H1 (cell line): ENCODE results near the gene NELL1. TPM values are rescaled to one million over a fixed set of nuclear protein-coding genes. Genes with fewer than 3 reads are reported as not detected.

Experiments used
- CTCF ChIA-PET: fragments of 300-600 bp; sonication (Branson Sonifier 250); formaldehyde crosslinking; loops from one replicate; lab custom pipeline; 2021; ENCODE audit not compliant: partially characterized antibody; lab: Charles Lee
- POLR2A ChIA-PET: fragments of 300-600 bp; sonication (Branson Sonifier 250); formaldehyde crosslinking; loops from one replicate; lab custom pipeline; 2021; ENCODE audit warnings: inconsistent platforms; ENCODE audit not compliant: partially characterized antibody; lab: Charles Lee
- DNase-seq, 2 experiments: peaks; one replicate each; pipeline versions ENCODE4 v3.0.0 to v3.0.0-alpha.2; 2010 to 2022; ENCODE audit warnings: low spot score in 2 of 2, low read depth in 1 of 2, mixed read lengths in 1 of 2
- FAIRE-seq: peaks from 2 replicates; lab custom pipeline; 2011; peaks lifted over from hg19 to GRCh38; lab: Jason Lieb, UNC
- H2AFZ ChIP-seq: 2 replicates; pipeline ENCODE4 v1.8.1; 2012; ENCODE audit warnings: low read length, inconsistent platforms
- H2AK5ac ChIP-seq: 2 replicates; pipeline ENCODE4 v1.6.1; 2013; ENCODE audit warnings: low read depth, low read length
- H2BK120ac ChIP-seq: replicated peaks from 2 replicates; pipeline ENCODE3; 2013; ENCODE audit warnings: low read depth, low read length, inconsistent platforms
- H2BK12ac ChIP-seq: 2 replicates; pipeline ENCODE4 v1.6.1; 2013; ENCODE audit warnings: low read depth, low read length
- H2BK15ac ChIP-seq: 2 replicates; pipeline ENCODE4 v1.6.1; 2013; ENCODE audit warnings: low read length
- H2BK20ac ChIP-seq: 2 replicates; pipeline ENCODE4 v1.6.1; 2013; ENCODE audit warnings: low read length
- H2BK5ac ChIP-seq: 2 replicates; pipeline ENCODE4 v1.6.1; 2013; ENCODE audit warnings: low read depth, low read length
- H3K14ac ChIP-seq: 2 replicates; pipeline ENCODE4 v1.6.1; 2013; ENCODE audit warnings: inconsistent platforms; ENCODE audit not compliant: insufficient read length
- H3K18ac ChIP-seq: 2 replicates; pipeline ENCODE4 v1.6.1; 2013; ENCODE audit warnings: low read length; ENCODE audit errors: extremely low read depth
- H3K23ac ChIP-seq: 2 replicates; pipeline ENCODE4 v1.6.1; 2013; ENCODE audit warnings: inconsistent platforms; ENCODE audit not compliant: insufficient read length
- H3K23me2 ChIP-seq: 2 replicates; pipeline ENCODE4 v1.6.1; 2013; ENCODE audit warnings: low read depth, low read length
- H3K27ac ChIP-seq: 2 replicates; pipeline ENCODE4 v1.6.1; 2011; ENCODE audit warnings: low read depth, low read length, inconsistent platforms
- H3K27me3 ChIP-seq, 4 experiments: replicated peaks in 1 of 4; 1 replicate in 1 of 4; 2 replicates in 3 of 4; pipeline versions ENCODE4 v1.6.1 to v1.8.1; 2011 to 2013; ENCODE audit warnings: low read length in 3 of 4, mild to moderate bottlenecking in 3 of 4, inconsistent platforms in 2 of 4, mixed read lengths in 2 of 4, moderate library complexity in 1 of 4; ENCODE audit not compliant: control insufficient read depth in 3 of 4, insufficient read depth in 3 of 4; ENCODE audit errors: extremely low read depth in 1 of 4
- H3K36me3 ChIP-seq, 4 experiments: 2 replicates each; pipeline versions ENCODE4 v1.6.1 to v1.8.1; 2011 to 2013; ENCODE audit warnings: mild to moderate bottlenecking in 4 of 4, low read length in 3 of 4, moderate library complexity in 2 of 4, control low read depth in 1 of 4, inconsistent platforms in 1 of 4; ENCODE audit not compliant: insufficient read depth in 4 of 4, control insufficient read depth in 2 of 4
- H3K4ac ChIP-seq: replicated peaks from 2 replicates; pipeline ENCODE3; 2013; ENCODE audit warnings: low read length, low read depth, mixed read lengths, inconsistent platforms; ENCODE audit not compliant: insufficient read length
- H3K4me1 ChIP-seq, 4 experiments: replicated peaks in 1 of 4; 1 replicate in 1 of 4; 2 replicates in 3 of 4; pipeline versions ENCODE4 v1.6.1 to v1.8.1; 2011 to 2013; ENCODE audit warnings: low read length in 3 of 4, inconsistent platforms in 2 of 4, mixed read lengths in 1 of 4; ENCODE audit not compliant: insufficient read depth in 4 of 4, control insufficient read depth in 3 of 4
- H3K4me2 ChIP-seq, 2 experiments: 2 replicates each; pipeline versions ENCODE4 v1.6.1 to v1.8.1; 2011 to 2013; ENCODE audit warnings: low read depth in 2 of 2, low read length in 2 of 2, control low read depth in 1 of 2, inconsistent platforms in 1 of 2, mild to moderate bottlenecking in 1 of 2; ENCODE audit not compliant: insufficient read depth in 1 of 2
- H3K4me3 ChIP-seq, 4 experiments: fragments of 200-600, 300-600 bp in 1 of 4; sonication (generic), shearing (Covaris generic), sonication (Bioruptor Twin) in 1 of 4; 2 replicates each; pipeline versions ENCODE4 v1.5.1 to v1.8.1; 2011 to 2016; ENCODE audit warnings: low read length in 4 of 4, low read depth in 3 of 4, control low read depth in 2 of 4, inconsistent platforms in 2 of 4, mild to moderate bottlenecking in 2 of 4, mixed read lengths in 1 of 4, moderate library complexity in 1 of 4; ENCODE audit not compliant: insufficient read depth in 2 of 4; ENCODE audit errors: extremely low read depth in 1 of 4
- H3K56ac ChIP-seq: replicated peaks from 2 replicates; pipeline ENCODE3; 2013; ENCODE audit warnings: low read depth, mild to moderate bottlenecking, mixed read lengths, low read length, inconsistent platforms; ENCODE audit not compliant: insufficient read length
- H3K79me1 ChIP-seq: 2 replicates; pipeline ENCODE4 v1.6.1; 2013; ENCODE audit warnings: low read depth, low read length, control low read depth
- H3K79me2 ChIP-seq, 2 experiments: 2 replicates each; pipeline versions ENCODE4 v1.6.1 to v1.8.1; 2012 to 2013; ENCODE audit warnings: low read length in 2 of 2, mild to moderate bottlenecking in 2 of 2, inconsistent platforms in 1 of 2; ENCODE audit not compliant: insufficient read depth in 2 of 2, control insufficient read depth in 1 of 2
- H3K9ac ChIP-seq, 4 experiments: replicated peaks in 1 of 4; 1 replicate in 1 of 4; 2 replicates in 3 of 4; pipeline versions ENCODE4 v1.6.1 to v1.8.1; 2011 to 2013; ENCODE audit warnings: low read depth in 3 of 4, low read length in 3 of 4, control low read depth in 2 of 4, mild to moderate bottlenecking in 2 of 4, moderate library complexity in 2 of 4, inconsistent platforms in 1 of 4; ENCODE audit errors: extremely low read depth in 1 of 4
- H3K9me3 ChIP-seq, 2 experiments: 2 replicates each; pipeline versions ENCODE4 v1.6.1 to v1.8.1; 2012 to 2013; ENCODE audit warnings: mild to moderate bottlenecking in 2 of 2, moderate library complexity in 2 of 2, control low read depth in 1 of 2, inconsistent platforms in 1 of 2, low read depth in 1 of 2, low read length in 1 of 2, mixed read lengths in 1 of 2; ENCODE audit not compliant: insufficient read depth in 2 of 2
- H4K20me1 ChIP-seq, 2 experiments: replicated peaks in 1 of 2; 2 replicates each; pipeline versions ENCODE3 to v1.8.1; 2011 to 2013; ENCODE audit warnings: inconsistent platforms in 2 of 2, low read length in 2 of 2, mild to moderate bottlenecking in 1 of 2; ENCODE audit not compliant: insufficient read depth in 2 of 2, control insufficient read depth in 1 of 2
- H4K5ac ChIP-seq: 2 replicates; pipeline ENCODE4 v1.6.1; 2013; ENCODE audit warnings: low read length, low read depth, mixed read lengths, inconsistent platforms; ENCODE audit not compliant: insufficient read length
- H4K8ac ChIP-seq: 2 replicates; pipeline ENCODE4 v1.8.0; 2013; ENCODE audit warnings: mild to moderate bottlenecking, moderate library complexity, low read length, inconsistent platforms; ENCODE audit not compliant: insufficient read depth; ENCODE audit errors: extremely low read depth
- H4K91ac ChIP-seq: replicated peaks from 2 replicates; pipeline ENCODE3; 2013; ENCODE audit warnings: low read length, mixed read lengths, inconsistent platforms; ENCODE audit not compliant: insufficient read length
- YY1 ChIP-seq: IDR thresholded peaks from 2 replicates; pipeline ENCODE4 v1.6.1; 2011; ENCODE audit warnings: low read depth, mild to moderate bottlenecking, low read length
- polyA plus RNA-seq, 7 experiments: library from polyadenylated mRNA; depleted of rRNA in 3 of 7; stranded (reverse) in 5 of 7; unstranded in 2 of 7; fragments of >200 nt in 5 of 7; fragments of 200-250 nt in 2 of 7; gene quantifications; 1 replicate in 5 of 7; 2 replicates in 1 of 7; 4 replicates in 1 of 7; pipeline versions ENCODE4 v1.2.1 to v1.2.3, GENCODE V29; 2011 to 2013; ENCODE audit warnings: missing spikeins in 2 of 7, mixed read lengths in 2 of 7
- total RNA-seq: library from RNA; stranded (reverse); fragmentation: NEBNext Ultra II Directional; extraction: Animal tissue kit (Norgen Biotek cat#: 25700); gene quantifications from 2 replicates; pipeline ENCODE4 v1.2.1, GENCODE V29; 2021

Gene NELL1
- total and polyA plus RNA-seq, 2 of the 8 experiments (the other 6 are each of a cell fraction or from before 2014, with no cell fraction given): 0.21 TPM; not detected in 1

DNA sequence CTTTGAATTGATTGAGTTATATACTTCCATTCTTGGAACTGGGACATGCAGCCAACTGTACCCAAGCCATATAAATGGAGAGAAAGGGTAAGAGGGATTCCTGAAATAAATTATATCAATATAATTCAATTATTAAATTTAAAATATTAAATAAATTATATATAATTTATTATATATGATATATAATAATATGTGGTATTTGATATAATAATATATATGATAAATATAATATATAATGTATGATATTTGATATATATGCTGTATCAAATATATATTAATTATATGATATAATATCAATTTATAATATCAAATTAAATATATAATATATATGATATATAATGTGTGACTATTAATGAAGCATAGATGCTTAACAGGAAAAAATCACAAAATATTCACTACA, 677.0 kb downstream of the NELL1 start:
- Histone ChIP-seq H4K5ac (no peak overlapping the region), H3K79me2 (no peaks in the 10 kb centered on the region), H4K91ac (no peak overlapping the region), H3K4me1 (no peaks in the 10 kb centered on the region), H3K18ac (no peak overlapping the region), H2BK120ac (no peak overlapping the region), H4K8ac (no peak overlapping the region), H2AK5ac (no peak overlapping the region), H3K14ac (no peak overlapping the region), H2BK15ac (no peak overlapping the region), H2BK12ac (no peak overlapping the region), H3K27ac (no peak overlapping the region), H2BK5ac (no peak overlapping the region), H2AFZ (no peak overlapping the region), H3K23me2 (no peaks in the 10 kb centered on the region), H3K36me3 (no peaks in the 10 kb centered on the region), H2BK20ac (no peak overlapping the region), H3K4me3 (no peak overlapping the region), H3K9me3 (no peaks in the 10 kb centered on the region), H3K4me2 (no peak overlapping the region), H3K79me1 (no peaks in the 10 kb centered on the region), H3K56ac (no peak overlapping the region), H3K9ac (no peak overlapping the region), H3K4ac (no peak overlapping the region), H3K23ac (no peak overlapping the region), H4K20me1 (no peaks in the 10 kb centered on the region), H3K27me3 (no peaks in the 10 kb centered on the region)
- FAIRE-seq: no peak
- DNase-seq: no peak
- ChIA-PET CTCF (no interaction called here), POLR2A (no interaction called here)
- no peak for TF ChIP-seq YY1
